Right atrium auricular region (tissue), 2 donors: ENCODE results near the gene KRT23. TPM values are rescaled to one million over a fixed set of nuclear protein-coding genes. Genes with fewer than 3 reads are reported as not detected.

ENCODE experiments used
- DNase-seq: peaks from one replicate; pipeline ENCODE4 v3.0.0-alpha.2; 2019; ENCODE audit warnings: low spot score
- H3K27ac ChIP-seq, 2 donors: fragments of 200-600 bp; sonication (generic); 1 replicate in 1 of 2; 2 replicates in 1 of 2; pipeline ENCODE4 v1.5.1; 2016 to 2019
- H3K27me3 ChIP-seq, 2 donors: fragments of 200-600 bp; sonication (generic); one replicate each; pipeline versions ENCODE4 v1.5.1 to v1.6.0; 2017 to 2019
- H3K36me3 ChIP-seq: fragments of 200-600 bp; sonication (generic); one replicate; pipeline ENCODE4 v1.5.1; 2016
- H3K4me1 ChIP-seq, 2 donors: fragments of 200-600 bp; sonication (generic); one replicate each; pipeline versions ENCODE4 v1.5.1 to v1.6.0; 2017 to 2019
- H3K4me3 ChIP-seq, 2 donors: fragments of 200-600 bp; sonication (generic); 1 replicate in 1 of 2; 2 replicates in 1 of 2; pipeline ENCODE4 v1.5.1; 2017 to 2019; ENCODE audit warnings: mild to moderate bottlenecking in 1 of 2, moderate library complexity in 1 of 2
- H3K9me3 ChIP-seq, 2 donors: fragments of 200-600 bp; sonication (generic); one replicate each; pipeline ENCODE4 v1.5.1; 2019
- total RNA-seq, 2 donors: library from RNA; depleted of rRNA; stranded (reverse); fragments of >200 nt; gene quantifications; one replicate each; pipeline ENCODE4 v1.1.0, GENCODE V29; 2016
- TF ChIP-seq, protein P1 (sequence below), 2 donors: fragments of 200-600 bp; sonication (generic); IDR thresholded peaks; one replicate each; pipeline ENCODE4 v1.5.1; 2019; ENCODE audit warnings: antibody characterized with exemption in 2 of 2

KRT23 gene
- total RNA-seq, 2 donors from 2014 or later: not detected

DNA sequence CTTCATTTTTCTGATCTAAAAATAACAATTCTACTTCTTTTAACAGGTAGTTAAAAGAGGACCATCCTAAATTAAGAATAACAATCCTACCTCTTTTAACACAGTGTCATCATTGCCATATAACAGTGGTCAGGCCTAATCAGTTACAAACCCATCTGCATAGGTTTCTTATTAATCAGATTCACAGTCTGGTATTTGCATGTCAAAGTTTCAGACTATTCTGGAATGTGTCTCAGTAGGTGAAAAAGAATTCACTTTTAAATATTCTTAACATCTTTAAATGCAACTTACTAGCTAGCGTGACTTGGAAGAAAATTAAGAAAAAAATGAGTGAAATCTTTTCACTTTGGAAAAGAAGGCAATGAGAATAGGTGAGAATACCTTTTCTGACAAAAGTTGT lies 63.6 kb downstream of the KRT23 start:
- DNase-seq: no peak
- H3K4me3 ChIP-seq: no peak overlapping the region
- H3K36me3 ChIP-seq: no peaks in the 10 kb centered on the region
- no peak overlapping the region for H3K27ac ChIP-seq
- H3K9me3 ChIP-seq: no peaks in the 10 kb centered on the region
- TF ChIP-seq, protein P1, sequence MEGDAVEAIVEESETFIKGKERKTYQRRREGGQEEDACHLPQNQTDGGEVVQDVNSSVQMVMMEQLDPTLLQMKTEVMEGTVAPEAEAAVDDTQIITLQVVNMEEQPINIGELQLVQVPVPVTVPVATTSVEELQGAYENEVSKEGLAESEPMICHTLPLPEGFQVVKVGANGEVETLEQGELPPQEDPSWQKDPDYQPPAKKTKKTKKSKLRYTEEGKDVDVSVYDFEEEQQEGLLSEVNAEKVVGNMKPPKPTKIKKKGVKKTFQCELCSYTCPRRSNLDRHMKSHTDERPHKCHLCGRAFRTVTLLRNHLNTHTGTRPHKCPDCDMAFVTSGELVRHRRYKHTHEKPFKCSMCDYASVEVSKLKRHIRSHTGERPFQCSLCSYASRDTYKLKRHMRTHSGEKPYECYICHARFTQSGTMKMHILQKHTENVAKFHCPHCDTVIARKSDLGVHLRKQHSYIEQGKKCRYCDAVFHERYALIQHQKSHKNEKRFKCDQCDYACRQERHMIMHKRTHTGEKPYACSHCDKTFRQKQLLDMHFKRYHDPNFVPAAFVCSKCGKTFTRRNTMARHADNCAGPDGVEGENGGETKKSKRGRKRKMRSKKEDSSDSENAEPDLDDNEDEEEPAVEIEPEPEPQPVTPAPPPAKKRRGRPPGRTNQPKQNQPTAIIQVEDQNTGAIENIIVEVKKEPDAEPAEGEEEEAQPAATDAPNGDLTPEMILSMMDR (IDR thresholded peaks at IDR 0.05): no peak
- H3K27me3 ChIP-seq: no peaks in the 10 kb centered on the region
- no peaks in the 10 kb centered on the region for H3K4me1 ChIP-seq

DNA sequence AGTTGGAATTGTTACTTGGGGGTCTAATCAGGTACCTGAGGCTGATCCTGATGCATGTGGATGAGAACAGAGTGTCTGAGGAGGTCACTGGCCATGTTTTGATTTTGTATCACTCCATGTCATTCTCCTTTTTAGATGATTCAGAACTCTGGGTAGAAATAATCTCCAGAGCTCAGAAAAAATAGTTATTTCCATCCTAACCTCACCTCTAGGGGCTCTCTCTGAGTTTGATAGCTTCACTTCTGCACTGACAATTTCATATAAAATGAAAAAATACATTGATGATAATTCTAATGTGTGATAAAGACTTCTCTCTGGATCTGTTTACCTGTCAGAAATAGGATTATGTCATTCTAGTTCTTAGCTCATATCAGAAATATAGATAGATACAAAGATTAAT lies 64.2 kb downstream of the KRT23 start:
- Histone ChIP-seq H3K27me3 (no peaks in the 10 kb centered on the region), H3K9me3 (no peaks in the 10 kb centered on the region), H3K4me3 (no peak overlapping the region), H3K27ac (no peak overlapping the region), H3K4me1 (no peaks in the 10 kb centered on the region), H3K36me3 (no peaks in the 10 kb centered on the region)
- TF ChIP-seq, protein P1 (IDR thresholded peaks at IDR 0.05): no peak
- no peak for DNase-seq

Other genes starting within 250 kb of the KRT23 start
- gene KRT24, start 233.9 kb downstream of the KRT23 start, total RNA-seq: not detected
- gene KRT25, start 182.3 kb downstream of the KRT23 start, total RNA-seq: not detected
- not detected for gene KRT26, start 165.4 kb downstream of the KRT23 start, total RNA-seq
- gene KRT27, start 155.1 kb downstream of the KRT23 start, total RNA-seq: not detected
- not detected for gene KRT28, start 137.7 kb downstream of the KRT23 start, total RNA-seq
- gene KRT10, start 115.0 kb downstream of the KRT23 start, total RNA-seq: 10 to 100 TPM; 18.9 to 21.5 TPM
- not detected for gene KRT12, start 70.4 kb downstream of the KRT23 start, total RNA-seq
- gene KRT20, start 52.4 kb downstream of the KRT23 start, total RNA-seq: not detected
- not detected for gene KRT39, start 29.3 kb upstream of the KRT23 start, total RNA-seq
- not detected for gene KRT40, start 46.7 kb upstream of the KRT23 start, total RNA-seq
- gene KRTAP3-3, start 56.5 kb upstream of the KRT23 start, total RNA-seq: not detected
- gene KRTAP3-2, start 62.3 kb upstream of the KRT23 start, total RNA-seq: not detected
- not detected for gene KRTAP3-1, start 71.5 kb upstream of the KRT23 start, total RNA-seq
- not detected for gene KRTAP1-5, start 89.6 kb upstream of the KRT23 start, total RNA-seq
- gene KRTAP1-4, start 92.5 kb upstream of the KRT23 start, total RNA-seq: not detected
- under 1 TPM in 1 of 2 donors, not detected in 1; 0.39 TPM for gene KRTAP1-3, start 97.2 kb upstream of the KRT23 start, total RNA-seq
- not detected for gene KRTAP1-1, start 103.8 kb upstream of the KRT23 start, total RNA-seq
- not detected for gene KRTAP2-1, start 109.7 kb upstream of the KRT23 start, total RNA-seq
- not detected for gene KRTAP2-2, start 117.6 kb upstream of the KRT23 start, total RNA-seq
- not detected for gene KRTAP2-3, start 122.5 kb upstream of the KRT23 start, total RNA-seq
- not detected for gene KRTAP2-4, start 128.2 kb upstream of the KRT23 start, total RNA-seq
- gene KRTAP4-7, start 146.5 kb upstream of the KRT23 start, total RNA-seq: not detected
- gene KRTAP4-8, start 160.5 kb upstream of the KRT23 start, total RNA-seq: not detected
- gene KRTAP4-16, start 164.6 kb upstream of the KRT23 start, total RNA-seq: not detected
- not detected for gene KRTAP4-9, start 167.7 kb upstream of the KRT23 start, total RNA-seq
- gene KRTAP4-11, start 180.7 kb upstream of the KRT23 start, total RNA-seq: not detected
- gene KRTAP4-12, start 186.5 kb upstream of the KRT23 start, total RNA-seq: not detected
- gene KRTAP4-6, start 202.9 kb upstream of the KRT23 start, total RNA-seq: not detected
- gene KRTAP4-5, start 212.2 kb upstream of the KRT23 start, total RNA-seq: not detected
- not detected for gene KRTAP4-4, start 223.1 kb upstream of the KRT23 start, total RNA-seq
- not detected for gene KRTAP4-3, start 230.6 kb upstream of the KRT23 start, total RNA-seq
- gene KRTAP4-2, start 240.6 kb upstream of the KRT23 start, total RNA-seq: not detected
- gene KRTAP4-1, start 247.3 kb upstream of the KRT23 start, total RNA-seq: not detected